Epithelial cell of proximal tubule (primary cell): ENCODE data around the gene NACA2. TPM values are rescaled to one million over a fixed set of nuclear protein-coding genes. Genes with fewer than 3 reads are reported as not detected.
"Not testable (repeated sequence)": the region's sequence is repeated elsewhere in the genome, so short reads cannot be mapped to it uniquely, and the experiment has no call there.

Source experiments
- DNase-seq: peaks from one replicate; pipeline ENCODE4 v3.0.0-alpha.2; 2011; ENCODE audit warnings: low read depth
- H3K4me3 ChIP-seq: 2 replicates; pipeline ENCODE4 v1.5.1; 2011; ENCODE audit warnings: low read depth, mild to moderate bottlenecking, low read length
- CTCF ChIP-seq: conservative IDR thresholded peaks from 2 replicates; pipeline ENCODE4 v1.5.1; 2012; ENCODE audit warnings: low read depth, mild to moderate bottlenecking, low read length
- total RNA-seq: library from RNA; depleted of rRNA; stranded (reverse); fragments of >200 nt; gene quantifications from 2 replicates; pipeline ENCODE4 v1.2.3, GENCODE V29; 2015

The NACA2 gene
- total RNA-seq, 1 donor from 2014 or later: not detected

DNA sequence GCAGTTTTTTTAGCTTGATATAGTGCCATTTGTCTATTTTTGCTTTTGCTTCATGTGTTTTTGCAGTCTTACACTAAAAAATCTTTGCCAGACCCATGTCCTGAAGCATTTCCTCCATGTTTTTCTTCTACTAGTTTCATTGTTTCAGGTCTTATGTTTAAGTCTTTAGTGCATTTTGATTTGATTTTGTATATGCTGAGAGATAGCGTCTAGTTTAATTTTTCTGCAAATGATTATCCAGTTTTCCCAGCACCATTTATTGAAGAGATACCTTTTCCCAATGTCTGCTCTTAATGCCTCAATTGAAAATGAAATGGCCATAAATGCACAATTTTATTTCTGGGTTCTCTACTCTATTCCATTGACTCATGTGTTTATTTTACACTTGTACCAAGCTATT is 40.8 kb upstream of the NACA2 start:
- no peak for TF ChIP-seq CTCF
- no peak overlapping the region for H3K4me3 ChIP-seq
- no peak for DNase-seq

DNA sequence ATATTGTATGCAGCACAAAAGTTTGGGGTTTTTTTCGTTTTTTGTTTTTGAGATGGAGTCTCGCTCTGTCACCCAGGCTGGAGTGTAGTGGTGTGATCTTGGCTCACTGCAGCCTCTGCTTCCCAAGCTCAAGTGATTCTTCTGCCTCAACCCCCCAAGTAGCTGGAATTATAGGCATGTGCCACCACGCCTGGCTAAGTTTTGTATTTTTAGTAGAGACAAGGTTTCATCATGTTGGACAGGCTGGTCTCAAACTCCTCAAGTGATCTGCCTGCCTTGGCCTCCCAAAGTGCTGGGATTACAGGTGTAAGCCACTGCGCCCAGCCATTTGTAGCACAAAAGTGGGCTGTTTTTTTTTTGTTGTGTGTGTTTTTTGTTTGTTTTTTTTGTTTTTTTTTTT is 37.1 kb upstream of the NACA2 start:
- H3K4me3 ChIP-seq, DNase-seq: not testable (repeated sequence)

- no peak for DNase-seq
- no peak overlapping the region for H3K4me3 ChIP-seq
- no peak for TF ChIP-seq CTCF
Observed at GRCh38 chr17:61627658-61628057, 36.6 kb upstream of the NACA2 start.

DNA sequence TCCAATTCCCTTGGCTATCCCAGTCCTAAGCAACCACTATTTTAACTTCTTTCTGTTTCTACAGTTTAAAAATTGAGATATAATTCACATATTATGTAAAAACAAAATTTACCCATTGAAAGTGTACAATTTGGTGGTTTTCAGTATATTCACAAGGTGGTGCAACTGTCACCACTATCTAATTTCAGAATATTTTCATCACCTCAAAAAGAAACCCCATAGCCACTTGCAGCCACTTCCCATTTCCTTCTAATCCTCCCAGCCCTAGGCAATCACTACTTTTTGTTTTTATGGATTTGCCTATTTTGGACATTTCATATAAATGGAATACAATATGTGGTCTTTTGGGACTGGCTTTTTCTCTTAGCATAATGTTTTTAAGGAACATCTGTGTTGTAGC is 36.1 kb upstream of the NACA2 start:
- H3K4me3 ChIP-seq: no peak overlapping the region
- no peak for DNase-seq
- TF ChIP-seq CTCF: no peak

- no peak overlapping the region for H3K4me3 ChIP-seq
- DNase-seq: no peak
- no peak for TF ChIP-seq CTCF
Observed at GRCh38 chr17:61625564-61625963, 34.5 kb upstream of the NACA2 start.

GRCh38 chr17:61624951-61625350 is 33.9 kb upstream of the NACA2 start:
- DNase-seq: no peak
- H3K4me3 ChIP-seq: no peak overlapping the region
- TF ChIP-seq CTCF: no peak

GRCh38 chr17:61621317-61621716 is 30.3 kb upstream of the NACA2 start:
- H3K4me3 ChIP-seq: no peak overlapping the region
- no peak for TF ChIP-seq CTCF
- no peak for DNase-seq

DNA sequence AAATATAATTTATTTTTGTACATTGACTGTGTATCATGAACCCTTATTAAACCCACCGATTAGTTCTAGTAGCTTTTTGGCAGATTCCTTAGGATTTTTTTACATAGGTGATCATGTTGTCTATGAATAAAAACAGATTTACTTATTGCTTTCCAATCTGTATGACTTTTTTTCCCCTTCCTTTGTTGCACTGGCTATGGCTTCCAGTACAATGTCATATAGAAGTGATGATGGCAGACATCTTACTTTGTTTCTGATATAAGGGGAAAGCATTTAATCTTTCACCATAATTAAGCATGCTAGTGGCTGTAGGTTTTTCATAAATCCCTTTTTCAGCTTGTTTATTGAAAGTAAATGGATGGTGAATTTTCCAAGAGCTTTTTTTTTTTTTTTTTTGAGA is 28.9 kb upstream of the NACA2 start:
- no peak for DNase-seq
- H3K4me3 ChIP-seq: no peak overlapping the region
- TF ChIP-seq CTCF: no peak
